GM18519 (cell line): ENCODE data around the gene MINDY2.

Experiments used
- ATAC-seq: cut with Tn5 transposase; IDR thresholded peaks from one replicate; pipeline ENCODE4 v1.9.1; 2021; ENCODE audit warnings: mild to moderate bottlenecking, moderate library complexity; ENCODE audit not compliant: unreplicated experiment, low FRiP score

MINDY2 gene

GRCh38 chr15:58770857-58771620, at the start of gene MINDY2:
MINDY2 (plus strand) TSS chr15:58771302; CDS start chr15:58771396, 94 bp downstream.
- peak; percentile 91 for ATAC-seq

- no peak for ATAC-seq
Measured at GRCh38 chr15:58724466-58724865, 46.6 kb upstream of the MINDY2 start.

- ATAC-seq, result no peak
Measured at GRCh38 chr15:58726867-58727266, 44.2 kb upstream of the MINDY2 start.

- ATAC-seq, result no peak
Measured at GRCh38 chr15:58731756-58732535, 39.2 kb upstream of the MINDY2 start.

GRCh38 chr15:58732625-58733363, 38.3 kb upstream of the MINDY2 start:
- ATAC-seq, result no peak

- no peak for ATAC-seq
Measured at GRCh38 chr15:58734859-58735258, 36.2 kb upstream of the MINDY2 start.

GRCh38 chr15:58736018-58736643, 35.0 kb upstream of the MINDY2 start:
- no peak for ATAC-seq

- no peak for ATAC-seq
Measured at GRCh38 chr15:58737298-58737697, 33.8 kb upstream of the MINDY2 start.

GRCh38 chr15:58738046-58738707, 32.9 kb upstream of the MINDY2 start:
- ATAC-seq, result no peak

- no peak for ATAC-seq
Measured at GRCh38 chr15:58740436-58740835, 30.7 kb upstream of the MINDY2 start.

- no peak for ATAC-seq
Measured at GRCh38 chr15:58741032-58741431, 30.1 kb upstream of the MINDY2 start.

GRCh38 chr15:58742022-58742813, 28.9 kb upstream of the MINDY2 start:
- no peak for ATAC-seq

GRCh38 chr15:58742819-58743502, 28.1 kb upstream of the MINDY2 start:
- no peak for ATAC-seq

GRCh38 chr15:58746174-58746573, 24.9 kb upstream of the MINDY2 start:
- ATAC-seq, result no peak

GRCh38 chr15:58748040-58748851, 22.9 kb upstream of the MINDY2 start:
- ATAC-seq, result peak; percentile 1

- peak; percentile 14 for ATAC-seq
Measured at GRCh38 chr15:58748852-58749531, 22.1 kb upstream of the MINDY2 start.
